ENCODE results near the gene CELF1.

- TF ChIP-seq, protein P1, sequence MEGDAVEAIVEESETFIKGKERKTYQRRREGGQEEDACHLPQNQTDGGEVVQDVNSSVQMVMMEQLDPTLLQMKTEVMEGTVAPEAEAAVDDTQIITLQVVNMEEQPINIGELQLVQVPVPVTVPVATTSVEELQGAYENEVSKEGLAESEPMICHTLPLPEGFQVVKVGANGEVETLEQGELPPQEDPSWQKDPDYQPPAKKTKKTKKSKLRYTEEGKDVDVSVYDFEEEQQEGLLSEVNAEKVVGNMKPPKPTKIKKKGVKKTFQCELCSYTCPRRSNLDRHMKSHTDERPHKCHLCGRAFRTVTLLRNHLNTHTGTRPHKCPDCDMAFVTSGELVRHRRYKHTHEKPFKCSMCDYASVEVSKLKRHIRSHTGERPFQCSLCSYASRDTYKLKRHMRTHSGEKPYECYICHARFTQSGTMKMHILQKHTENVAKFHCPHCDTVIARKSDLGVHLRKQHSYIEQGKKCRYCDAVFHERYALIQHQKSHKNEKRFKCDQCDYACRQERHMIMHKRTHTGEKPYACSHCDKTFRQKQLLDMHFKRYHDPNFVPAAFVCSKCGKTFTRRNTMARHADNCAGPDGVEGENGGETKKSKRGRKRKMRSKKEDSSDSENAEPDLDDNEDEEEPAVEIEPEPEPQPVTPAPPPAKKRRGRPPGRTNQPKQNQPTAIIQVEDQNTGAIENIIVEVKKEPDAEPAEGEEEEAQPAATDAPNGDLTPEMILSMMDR (conservative IDR thresholded peaks at IDR 0.05): no peak
- no peak for TF ChIP-seq ZFX (IDR thresholded peaks at IDR 0.05)
Measured at GRCh38 chr11:47569646-47570045, 16.7 kb upstream of the CELF1 start.

Measured in C4-2B (cell line).